HG02852 (cell line): ENCODE results near the gene STIM2.
"Not testable (repeated sequence)": the region's sequence is repeated elsewhere in the genome, so short reads cannot be mapped to it uniquely, and the experiment has no call there.

Source experiments
- ATAC-seq: cut with Tn5 transposase; IDR thresholded peaks from one replicate; pipeline ENCODE4 v1.9.1; 2021; ENCODE audit warnings: mild to moderate bottlenecking, moderate library complexity; ENCODE audit not compliant: unreplicated experiment

The STIM2 gene

DNA sequence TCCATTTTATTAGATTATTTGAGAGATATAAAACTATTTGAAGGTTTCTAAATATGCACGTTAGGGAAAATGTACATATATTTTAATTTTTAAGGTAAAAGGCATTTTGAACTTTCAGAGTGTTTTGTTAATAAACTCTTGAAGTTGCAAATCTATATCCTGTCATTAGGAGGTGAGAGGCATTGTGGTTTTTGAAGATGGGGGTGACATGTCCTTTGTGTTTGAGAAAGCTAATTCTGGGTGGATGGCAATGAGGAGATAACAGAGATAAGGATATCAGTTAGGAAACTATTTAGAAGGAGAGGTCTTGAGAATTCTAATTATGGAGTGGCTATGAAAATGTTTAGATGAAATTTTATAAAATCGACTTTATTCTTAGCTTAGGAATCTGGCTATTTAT lies 6.1 kb downstream of the STIM2 start:
- no peak for ATAC-seq

DNA sequence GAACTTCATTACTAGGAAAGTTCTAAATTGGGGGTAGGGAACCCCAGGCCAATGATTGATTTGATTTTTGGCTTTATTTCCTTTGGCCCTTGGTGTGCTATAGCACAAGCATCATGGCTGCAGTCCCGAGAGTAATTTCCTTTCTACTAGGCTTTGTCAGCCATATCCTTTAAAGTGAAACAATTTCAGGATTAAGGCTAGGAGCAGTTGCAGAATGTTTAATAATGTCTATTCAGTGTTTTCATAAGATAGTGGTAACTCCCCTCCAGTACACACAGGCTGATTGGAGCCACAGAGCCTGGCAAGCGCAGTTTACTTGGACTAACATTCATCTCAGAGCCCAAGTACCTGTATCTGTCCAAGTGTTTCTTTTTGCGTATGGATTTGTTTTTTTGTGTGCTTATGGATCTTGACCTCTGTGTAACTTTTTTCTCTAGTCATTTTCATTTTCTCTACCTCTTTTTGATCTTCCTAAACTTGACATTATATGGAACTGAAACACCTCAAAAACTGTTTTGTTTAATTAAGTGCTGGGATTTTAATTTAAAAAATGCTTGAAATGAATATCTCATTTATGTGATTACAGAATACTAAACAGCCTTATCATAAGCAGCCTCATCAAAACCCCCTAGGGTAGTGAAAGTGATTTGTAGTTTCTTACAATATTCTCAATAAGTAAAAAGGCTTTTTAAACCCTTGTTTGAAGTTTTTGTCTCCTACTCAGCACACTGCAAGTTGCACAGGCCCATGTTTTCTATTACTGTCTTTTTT lies 7.5 kb downstream of the STIM2 start:
- ATAC-seq: no peak

DNA sequence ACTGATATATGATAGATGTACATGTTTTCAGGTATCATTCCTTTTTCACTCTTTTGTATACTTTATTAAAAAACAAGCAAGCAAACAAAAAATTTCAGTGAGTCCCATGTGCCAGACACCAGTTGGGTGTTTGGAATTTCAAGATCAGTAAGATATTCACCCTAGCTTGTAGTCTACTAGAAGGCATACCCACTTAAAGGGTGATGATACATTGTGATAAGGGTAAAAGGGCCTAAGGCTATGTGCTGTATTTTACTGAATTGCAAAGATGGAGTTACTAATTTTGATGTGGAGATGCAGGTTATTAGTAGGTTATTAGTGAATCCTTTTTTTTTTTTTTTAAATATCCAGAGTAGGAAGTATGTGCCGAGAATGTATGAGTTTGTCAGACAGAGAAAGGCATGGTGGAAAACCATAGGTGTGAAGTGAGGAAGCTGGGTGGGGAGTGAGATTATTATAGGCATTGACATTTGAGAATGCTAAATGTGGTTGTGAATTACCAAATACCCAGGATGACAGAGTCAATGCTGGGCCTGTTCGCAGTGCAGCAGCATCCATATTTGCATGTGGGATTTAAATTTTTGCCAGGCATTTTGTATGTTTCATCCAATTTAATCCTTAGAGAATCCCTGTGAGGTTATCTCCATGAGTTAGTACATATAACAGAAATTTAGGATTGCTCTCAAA lies 10.1 kb downstream of the STIM2 start:
- ATAC-seq: no peak

DNA sequence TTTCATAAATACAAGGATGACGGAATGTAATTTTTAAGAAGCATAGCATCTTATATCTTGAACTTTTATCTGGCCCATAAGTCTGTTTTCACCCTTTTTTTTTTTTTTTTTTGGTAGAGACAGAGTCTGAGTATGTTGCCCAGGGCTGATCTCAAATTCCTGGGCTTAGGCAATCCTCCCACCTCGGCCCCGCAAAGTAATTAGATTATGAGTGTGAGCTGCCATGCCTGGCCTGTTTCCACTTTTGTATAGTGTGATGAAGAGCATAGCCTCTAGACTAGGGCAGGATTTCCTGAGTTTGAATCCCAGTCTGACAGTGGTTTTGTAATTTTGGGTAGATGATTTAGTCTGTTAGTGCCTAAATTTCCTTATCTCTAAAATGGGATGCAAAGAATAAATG lies 11.0 kb downstream of the STIM2 start:
- ATAC-seq: no peak

DNA sequence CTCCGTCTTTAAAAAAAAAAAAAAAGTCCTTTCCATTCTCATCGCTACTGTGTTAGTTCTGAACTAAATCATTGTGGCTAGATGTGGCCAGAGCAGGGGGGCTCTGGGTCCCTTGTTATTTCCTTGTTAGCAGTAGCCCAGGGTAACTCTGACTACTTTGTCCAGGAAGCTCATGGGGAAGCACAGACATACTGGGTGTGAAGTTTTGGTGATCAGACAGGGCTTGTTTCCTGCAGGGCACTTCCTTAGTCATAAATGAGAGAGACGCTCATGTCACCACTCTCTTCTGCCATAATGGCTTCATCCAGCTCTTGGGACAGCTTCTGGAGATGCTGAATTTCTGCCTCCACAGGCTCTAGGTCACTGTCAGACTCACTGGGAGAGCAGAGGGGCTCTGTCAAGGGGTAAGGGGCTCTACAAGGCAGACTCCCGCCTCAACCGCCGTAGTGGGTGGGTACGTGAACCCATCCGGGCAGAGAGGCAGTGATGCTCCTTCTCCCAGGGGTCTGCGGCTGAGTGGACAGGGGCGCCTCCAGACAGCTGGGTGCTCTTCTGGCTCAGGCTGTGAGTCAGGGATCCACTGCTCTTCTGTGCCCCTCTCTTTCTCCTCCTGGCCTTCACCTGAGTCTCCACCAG lies 12.9 kb downstream of the STIM2 start:
- peak; percentile 84 for ATAC-seq

DNA sequence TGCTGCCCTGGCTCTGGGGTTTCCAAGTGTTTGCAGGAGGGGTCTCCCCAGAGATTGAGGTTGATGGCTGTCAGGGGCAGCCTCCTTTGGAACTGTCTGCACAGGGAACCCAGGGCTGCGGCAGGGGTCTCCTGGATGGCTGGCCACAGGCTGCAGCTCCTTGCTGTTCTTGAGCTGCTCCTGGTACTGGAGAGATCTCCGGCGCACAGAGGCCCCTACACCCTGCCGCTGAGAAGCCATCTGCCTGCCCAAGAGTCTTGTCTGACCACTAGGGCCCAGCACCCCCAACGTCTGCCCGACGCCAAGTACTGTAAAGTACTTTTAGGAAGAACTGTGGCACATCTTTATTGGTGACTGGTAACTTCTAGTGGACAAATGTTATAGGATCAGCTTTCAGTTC lies 13.5 kb downstream of the STIM2 start:
- ATAC-seq: no peak

DNA sequence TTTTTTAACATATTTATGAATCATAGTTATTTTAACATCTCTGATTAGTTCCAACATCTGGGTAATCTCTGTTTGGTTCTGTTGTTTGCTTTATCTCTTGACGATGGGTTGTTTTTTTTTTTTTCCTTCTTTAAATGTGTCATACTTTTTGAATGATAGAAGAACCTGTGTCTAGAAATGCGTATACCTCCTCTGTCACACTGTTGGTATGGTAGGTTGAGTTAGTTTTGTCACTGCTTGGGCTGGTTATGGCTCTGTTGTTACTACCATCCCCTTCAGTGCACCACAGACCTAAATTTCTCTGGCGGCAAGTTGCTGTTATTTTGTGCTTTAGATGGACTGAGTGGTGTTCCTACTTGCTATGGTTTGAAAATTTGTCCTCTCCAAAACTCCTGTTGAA lies 16.8 kb downstream of the STIM2 start:
- ATAC-seq: no peak

DNA sequence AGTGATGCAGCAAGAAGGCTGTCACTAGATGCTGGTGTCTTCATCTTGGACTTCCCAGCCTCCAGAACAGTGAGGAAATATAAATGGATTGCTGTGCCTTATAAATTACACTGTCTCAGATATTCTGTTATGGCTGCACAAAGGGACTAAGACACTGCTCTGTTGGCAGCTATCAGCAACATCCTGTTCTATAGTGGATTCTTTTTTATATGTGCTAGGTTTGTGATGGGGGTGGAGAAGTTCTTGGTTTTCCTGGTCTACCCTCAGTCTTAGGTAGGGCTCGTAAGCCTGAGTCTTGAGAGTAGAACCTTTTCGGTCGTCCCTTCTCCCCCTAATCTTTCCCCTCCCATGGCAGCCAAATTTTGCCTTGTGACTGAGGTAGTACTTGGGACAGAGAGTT lies 17.3 kb downstream of the STIM2 start:
- ATAC-seq: no peak

DNA sequence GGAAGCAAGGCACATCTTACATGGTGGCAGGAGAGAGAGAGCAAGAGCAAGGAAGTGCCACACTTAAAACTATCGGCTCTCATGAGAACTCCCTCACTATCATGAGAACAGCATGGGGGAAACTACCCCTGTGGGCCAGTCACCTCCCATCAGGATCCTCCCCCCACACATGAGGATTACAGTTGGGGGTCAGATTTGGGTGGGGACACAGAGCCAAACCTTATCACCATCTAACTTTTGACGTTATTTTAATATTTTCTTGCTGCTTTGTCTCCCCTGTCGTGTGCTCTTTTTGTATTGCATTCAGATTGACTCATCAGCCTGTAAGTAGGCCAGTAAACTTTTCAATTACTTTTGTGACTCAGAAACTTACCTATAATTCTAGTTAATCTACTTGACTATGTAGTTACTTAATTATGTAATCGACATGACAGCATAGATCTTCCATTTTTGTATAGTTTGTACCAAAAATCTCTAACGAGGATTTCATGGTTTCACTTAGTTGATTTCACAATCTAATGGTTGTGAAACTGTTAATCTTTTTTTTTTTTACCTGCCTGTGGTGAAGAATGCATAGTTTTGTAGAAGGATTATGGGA lies 18.3 kb downstream of the STIM2 start:
- ATAC-seq: no peak

DNA sequence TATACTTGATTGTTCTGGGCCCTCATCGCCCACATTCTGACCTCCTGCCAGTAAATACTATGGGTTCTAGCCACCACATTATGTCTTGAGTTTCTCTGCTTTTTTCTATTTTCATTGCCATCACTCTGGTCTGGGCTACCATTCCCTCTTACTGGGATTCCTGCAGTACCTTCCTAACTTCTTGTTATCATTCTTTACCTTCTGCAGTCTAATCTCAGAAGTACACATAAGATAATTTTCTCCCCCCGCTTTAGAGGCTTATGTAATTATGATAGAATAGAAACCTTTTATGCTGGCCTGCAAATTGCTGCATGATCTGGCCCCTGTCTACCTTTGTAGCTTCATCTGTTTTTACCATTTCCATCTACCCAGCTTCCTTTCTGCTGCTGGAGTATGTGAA lies 19.2 kb downstream of the STIM2 start:
- no peak for ATAC-seq

DNA sequence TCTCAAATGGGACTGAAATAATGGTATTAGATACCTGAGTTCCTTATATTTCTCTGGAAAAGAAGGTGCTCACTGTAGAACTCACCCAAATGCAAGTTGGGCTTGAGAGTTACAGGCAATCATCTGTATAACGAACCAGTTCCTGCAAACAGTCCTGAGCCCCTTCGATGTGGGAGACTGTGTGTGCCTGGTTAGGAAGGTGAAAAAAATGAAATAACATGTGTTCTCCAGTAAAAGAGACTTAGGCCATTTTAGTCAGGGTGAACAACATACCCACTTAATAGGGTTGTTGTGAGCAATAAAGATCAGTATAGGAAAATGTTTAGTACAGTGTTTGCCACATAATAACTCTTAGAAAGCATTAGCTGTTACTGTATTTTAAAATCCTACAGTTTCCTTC lies 23.4 kb downstream of the STIM2 start:
- no peak for ATAC-seq

DNA sequence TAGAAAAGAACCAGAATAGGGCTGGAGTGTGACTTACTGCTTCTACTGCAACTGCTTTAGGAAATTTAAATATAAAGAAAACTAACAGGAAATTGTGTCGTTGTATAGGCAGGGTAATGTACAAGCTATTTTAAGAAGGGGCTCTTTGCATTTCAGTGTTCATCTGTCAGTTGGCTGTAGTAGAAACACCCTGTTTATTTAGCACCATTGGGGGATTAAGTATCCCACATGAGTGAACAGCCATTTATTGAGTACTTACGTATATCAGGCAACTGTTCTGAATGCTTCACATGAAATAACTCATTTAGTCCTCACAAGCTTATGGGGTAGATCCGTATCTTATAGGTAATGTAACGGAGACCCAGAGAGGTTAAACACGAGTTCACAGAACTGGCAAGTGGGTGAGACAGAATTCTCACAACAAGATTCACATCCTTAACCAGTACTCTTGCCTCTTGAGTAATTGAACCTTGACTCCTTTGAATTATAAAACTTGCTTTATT lies 23.9 kb downstream of the STIM2 start:
- peak; percentile 51 for ATAC-seq

DNA sequence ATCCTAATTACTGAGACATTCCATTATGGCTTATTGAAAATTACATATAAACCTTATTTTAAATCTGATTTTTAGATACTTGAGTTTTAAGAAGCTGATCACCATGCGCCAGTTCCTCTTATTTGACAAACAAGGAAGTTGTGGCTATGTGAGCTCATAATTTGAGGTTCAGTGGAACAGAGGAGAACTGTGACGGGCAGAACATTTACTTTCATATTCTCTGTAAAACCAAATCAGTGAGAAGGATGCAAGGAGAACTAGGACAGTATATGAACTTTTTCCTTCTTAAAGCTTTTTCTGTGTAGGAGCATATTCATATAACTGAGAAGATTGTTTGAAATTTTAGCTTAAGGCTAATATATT lies 25.3 kb downstream of the STIM2 start:
- peak; percentile 83 for ATAC-seq

DNA sequence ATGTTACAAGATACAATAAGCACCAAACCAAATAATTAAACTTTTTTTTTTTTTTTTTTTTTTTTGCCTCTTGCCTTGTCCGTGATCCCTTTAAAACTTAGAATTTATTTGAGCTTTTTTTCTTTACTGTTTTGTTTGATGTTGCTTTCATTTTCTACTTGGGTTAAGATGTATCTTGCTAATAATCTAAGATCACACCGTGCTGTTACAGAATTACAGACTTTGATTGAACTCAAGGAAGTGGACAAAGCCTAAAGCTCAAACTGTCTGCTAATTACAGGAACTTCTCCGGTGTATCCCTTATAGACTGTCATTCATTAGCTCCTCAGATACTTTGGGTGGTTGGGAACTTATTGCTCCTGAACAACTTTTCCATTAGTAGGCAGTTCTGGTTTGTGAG lies 26.5 kb downstream of the STIM2 start:
- no peak for ATAC-seq

DNA sequence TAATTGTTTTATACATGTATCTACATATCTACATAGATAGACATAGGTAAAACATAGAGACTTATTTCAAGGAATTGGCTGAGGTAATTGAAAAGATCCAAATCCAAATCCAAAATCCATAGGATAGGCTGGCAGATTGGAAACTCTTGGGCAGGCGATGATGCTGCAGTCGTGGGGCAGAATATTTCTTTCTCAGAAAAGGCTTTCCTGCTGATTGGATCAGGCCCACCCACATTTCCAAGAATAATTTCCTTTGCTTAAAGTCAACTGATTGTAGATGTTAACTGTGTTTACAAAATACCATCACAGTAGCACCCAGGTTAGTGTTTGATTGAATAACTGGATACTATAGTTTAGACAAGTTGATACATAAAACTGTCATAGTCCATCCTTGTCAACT lies 27.2 kb downstream of the STIM2 start:
- no peak for ATAC-seq

DNA sequence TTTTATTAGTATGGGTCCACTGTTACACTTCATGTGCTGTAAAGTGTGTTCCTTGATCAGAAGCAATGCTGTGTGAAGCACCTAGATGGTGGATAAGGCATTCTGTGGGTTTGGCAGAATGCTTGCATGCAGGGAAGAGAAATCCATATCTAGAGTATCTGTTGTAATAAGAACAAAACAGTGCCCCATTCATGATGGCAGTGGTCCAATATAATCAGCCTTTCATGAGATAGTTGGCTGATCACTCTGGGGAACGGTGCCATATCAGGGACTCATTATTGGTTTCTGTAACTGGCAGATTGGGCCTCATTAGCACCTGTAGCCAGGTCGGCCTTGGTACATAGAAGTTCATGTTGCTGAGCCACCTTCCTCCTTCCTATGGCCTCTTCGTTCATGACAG lies 28.7 kb downstream of the STIM2 start:
- ATAC-seq: no peak

DNA sequence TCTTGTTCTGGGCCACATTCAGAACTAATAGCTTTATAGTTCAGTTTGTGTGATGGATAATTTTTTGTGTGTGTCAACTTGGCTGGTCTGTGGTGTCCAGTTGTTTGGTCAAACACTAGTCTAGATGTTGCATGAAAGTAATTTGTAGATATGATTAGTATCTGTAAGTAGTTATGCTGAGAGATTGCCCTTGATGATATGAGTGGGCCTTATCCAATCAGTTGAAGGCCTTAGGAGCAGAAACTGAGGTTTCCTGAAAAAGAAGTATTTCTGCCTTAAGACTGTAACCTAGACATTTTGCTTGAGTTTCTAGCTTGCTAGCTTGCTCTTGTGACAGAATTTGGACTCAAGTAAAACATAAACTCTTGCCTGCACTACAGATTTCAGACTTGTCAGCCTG lies 30.4 kb downstream of the STIM2 start:
- ATAC-seq: no peak

DNA sequence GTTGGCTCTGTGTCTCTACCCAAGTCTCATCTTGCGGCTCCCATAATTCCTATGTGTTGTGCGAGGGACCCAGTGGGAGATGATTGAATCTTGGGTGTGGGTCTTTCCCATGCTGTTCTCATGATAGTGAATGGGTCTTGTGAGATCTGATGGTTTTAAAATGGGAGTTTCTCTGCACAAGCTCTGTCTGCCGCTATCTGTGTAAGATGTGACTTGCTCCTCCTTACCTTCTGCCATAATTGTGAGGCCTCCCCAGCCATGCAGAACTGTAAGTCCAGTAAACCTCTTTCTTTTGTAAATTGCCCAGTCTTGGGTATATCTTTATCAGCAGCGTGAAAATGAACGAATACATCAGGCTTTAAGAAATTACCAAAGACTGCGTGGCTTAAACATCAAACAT lies 31.2 kb downstream of the STIM2 start:
- no peak for ATAC-seq

DNA sequence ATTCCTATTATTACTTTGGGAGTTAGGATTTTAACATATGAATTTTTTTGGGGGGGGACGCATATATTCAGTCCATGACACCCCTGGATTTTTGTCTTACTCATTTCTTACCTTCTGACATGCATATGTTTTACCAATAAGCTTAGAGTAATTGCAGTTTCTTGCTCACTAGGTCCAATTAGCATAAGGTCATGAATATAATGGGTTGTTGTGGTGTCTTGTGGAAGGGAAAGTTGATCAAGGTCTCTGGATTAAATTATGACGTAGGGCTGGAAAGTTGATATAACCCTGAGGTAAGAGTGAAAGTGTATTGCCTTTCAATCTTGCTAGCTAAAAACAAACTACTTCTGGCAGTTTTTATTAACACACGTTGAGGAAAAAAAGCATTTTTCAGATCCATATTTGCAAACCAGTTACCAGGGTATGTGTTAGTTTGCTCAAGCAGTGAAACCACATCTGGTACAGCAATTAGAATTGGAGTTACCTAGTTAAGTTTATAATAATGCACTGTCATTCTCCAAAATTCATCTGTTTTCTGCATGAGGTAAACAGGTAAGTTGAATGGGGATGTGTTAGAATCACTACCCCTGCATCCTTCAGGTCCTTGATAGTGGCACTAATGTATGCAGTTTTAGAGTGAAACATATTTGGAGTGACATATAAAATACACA lies 32.0 kb downstream of the STIM2 start:
- ATAC-seq: no peak

DNA sequence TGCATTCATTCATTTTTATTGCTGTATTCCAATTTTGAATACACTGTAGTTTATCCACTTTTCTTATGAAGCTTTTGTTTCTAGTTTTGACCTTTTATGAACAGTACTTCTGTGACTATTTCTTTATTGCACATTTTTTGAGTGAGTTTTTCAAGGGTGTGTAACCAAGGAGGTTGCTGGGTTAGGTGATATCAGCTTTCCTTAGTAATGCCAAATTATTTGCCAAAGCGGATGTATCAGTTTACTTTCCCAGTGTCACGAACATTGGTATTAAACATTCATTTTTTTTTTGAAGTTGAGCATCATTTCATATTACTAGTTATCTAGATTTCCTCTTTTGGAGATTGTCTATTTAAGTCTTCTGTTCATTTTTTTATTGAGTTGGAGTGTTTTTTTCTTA lies 32.9 kb downstream of the STIM2 start:
- ATAC-seq: no peak

DNA sequence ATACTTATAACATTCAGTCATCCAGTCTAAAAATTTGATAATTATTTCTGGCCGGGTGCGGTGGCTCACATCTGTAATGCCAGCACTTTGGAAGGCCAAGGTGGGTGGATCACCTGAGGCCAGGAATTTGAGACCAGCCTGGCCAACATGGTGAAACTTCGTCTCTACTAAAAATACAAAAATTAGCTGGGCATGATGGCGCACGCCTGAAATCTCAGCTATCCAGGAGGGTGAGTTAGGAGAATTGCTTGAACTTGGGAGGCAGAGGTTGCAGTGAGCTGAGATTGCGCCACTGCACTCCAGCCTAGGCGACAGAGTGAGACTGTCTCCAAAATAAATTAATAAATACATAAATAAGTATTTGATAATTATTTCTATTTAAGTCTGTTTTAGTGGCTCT lies 34.2 kb downstream of the STIM2 start:
- ATAC-seq: not testable (repeated sequence)
